ENCODE measurements around the gene TINCR. TPM values are rescaled to one million over a fixed set of nuclear protein-coding genes. Genes with fewer than 3 reads are reported as not detected.

The TINCR gene
- total RNA-seq, 4 donors from 2014 or later, result 19.6 to 44.2 (median 28.0) TPM

GRCh38 chr19:5593343-5594255, 25.8 kb upstream of the TINCR start:
- no peaks in the 10 kb centered on the region for H3K27me3 ChIP-seq
- H3K27ac ChIP-seq, result no peak overlapping the region
- TF ChIP-seq POLR2A (IDR thresholded peaks at IDR 0.05) (no peak), CTCF (IDR thresholded peaks at IDR 0.05) (no peak)
- H3K4me1 ChIP-seq, result peaks cover 0 to 7% (median 0%) of the 10 kb centered on the region in 3 donors
- H3K4me3 ChIP-seq, result no peak overlapping the region
- intact Hi-C loops (cut with DNase I), result no loop called here
- H3K36me3 ChIP-seq, result peaks cover 76 to 100% (median 85%) of the 10 kb centered on the region in 3 donors
- DNase-seq, result no peak
- H3K9me3 ChIP-seq, result no peaks in the 10 kb centered on the region
- WGBS, 2 donors, result 89 to 92% methylated on average over 47 to 56 of the region's 67 CpGs

GRCh38 chr19:5592531-5593342, 25.0 kb upstream of the TINCR start:
- Histone ChIP-seq H3K4me3 (no peak overlapping the region), H3K4me1 (peaks cover 0 to 15% (median 4%) of the 10 kb centered on the region in 3 donors), H3K27me3 (no peaks in the 10 kb centered on the region), H3K27ac (no peak overlapping the region), H3K9me3 (no peaks in the 10 kb centered on the region), H3K36me3 (peaks cover 82 to 100% (median 84%) of the 10 kb centered on the region in 3 donors)
- 84 to 87% methylated on average over 23 to 24 of the region's 24 CpGs for WGBS, 2 donors
- DNase-seq, result no peak
- no peak for TF ChIP-seq POLR2A (IDR thresholded peaks at IDR 0.05)
- TF ChIP-seq CTCF (IDR thresholded peaks at IDR 0.05), result no peak
- intact Hi-C loops (cut with DNase I), result no loop called here

- Histone ChIP-seq H3K36me3 (peaks cover 70 to 100% (median 84%) of the 10 kb centered on the region in 3 donors), H3K27ac (no peak overlapping the region), H3K9me3 (no peaks in the 10 kb centered on the region), H3K4me1 (peaks cover 2 to 28% (median 7%) of the 10 kb centered on the region in 3 donors), H3K4me3 (no peak overlapping the region), H3K27me3 (no peaks in the 10 kb centered on the region)
- intact Hi-C loops (cut with DNase I), result no loop called here
- no peak for DNase-seq
- WGBS, 2 donors, result 88 to 93% methylated on average over 10 to 13 of the region's 17 CpGs
- TF ChIP-seq POLR2A (IDR thresholded peaks at IDR 0.05) (no peak), CTCF (IDR thresholded peaks at IDR 0.05) (no peak)
These were observed 23.7 kb upstream of the TINCR start for GRCh38 chr19:5591476-5591875.

GRCh38 chr19:5590865-5591154, 23.1 kb upstream of the TINCR start:
- WGBS, 2 donors, result 98 to 100% methylated on average over 1 to 7 of the region's 9 CpGs
- no peaks in the 10 kb centered on the region for H3K9me3 ChIP-seq
- no peak overlapping the region for H3K4me3 ChIP-seq
- no peaks in the 10 kb centered on the region for H3K27me3 ChIP-seq
- DNase-seq, result no peak
- peaks cover 9 to 35% (median 13%) of the 10 kb centered on the region in 3 donors for H3K4me1 ChIP-seq
- no peak overlapping the region for H3K27ac ChIP-seq
- intact Hi-C loops (cut with DNase I), result no loop called here
- TF ChIP-seq CTCF (IDR thresholded peaks at IDR 0.05), result no peak
- TF ChIP-seq POLR2A (IDR thresholded peaks at IDR 0.05), result no peak
- peaks cover 65 to 100% (median 79%) of the 10 kb centered on the region in 3 donors for H3K36me3 ChIP-seq

Data from esophagus squamous epithelium (tissue), 5 donors.